Lung (tissue), 12 donors: Measurements from ENCODE around the gene RPL39. TPM values are rescaled to one million over a fixed set of nuclear protein-coding genes. Genes with fewer than 3 reads are reported as not detected.
A peak's percentile ranks its signal among the peaks of the same experiment; 100 is the strongest.
"Not testable (repeated sequence)": the region's sequence is repeated elsewhere in the genome, so short reads cannot be mapped to it uniquely, and the experiment has no call there.

Experiments
- ATAC-seq: fragments of 200-7000 bp; cut with Tn5 transposase; one replicate; pipeline ENCODE4 v1.9.1; 2020; ENCODE audit warnings: moderate number of reproducible peaks; ENCODE audit not compliant: insufficient read depth, low FRiP score
- DNase-seq, 3 donors: peaks; one replicate each; pipeline ENCODE4 v3.0.0-alpha.2; 2013 to 2017
- H3K27ac ChIP-seq, 2 donors: one replicate each; pipeline ENCODE4 v1.5.1; 2013; ENCODE audit warnings: mild to moderate bottlenecking in 2 of 2, moderate library complexity in 2 of 2, control low read depth in 1 of 2, inconsistent platforms in 1 of 2, low read depth in 1 of 2, low read length in 1 of 2
- H3K27me3 ChIP-seq, 3 donors: one replicate each; pipeline ENCODE4 v1.5.1; 2013; ENCODE audit warnings: low read length in 2 of 3; ENCODE audit not compliant: control insufficient read depth in 3 of 3, insufficient read depth in 3 of 3
- H3K36me3 ChIP-seq, 4 donors: one replicate each; pipeline ENCODE4 v1.5.1; 2013; ENCODE audit warnings: low read length in 4 of 4, mild to moderate bottlenecking in 1 of 4, moderate library complexity in 1 of 4; ENCODE audit not compliant: control insufficient read depth in 4 of 4, insufficient read depth in 4 of 4
- H3K4me1 ChIP-seq, 5 donors: one replicate each; pipeline ENCODE4 v1.5.1; 2013; ENCODE audit warnings: low read length in 5 of 5, mild to moderate bottlenecking in 2 of 5, moderate library complexity in 1 of 5; ENCODE audit not compliant: control insufficient read depth in 5 of 5, insufficient read depth in 5 of 5
- H3K4me3 ChIP-seq: one replicate; pipeline ENCODE4 v1.5.1; 2013; ENCODE audit warnings: mild to moderate bottlenecking, control low read depth, moderate library complexity
- H3K9ac ChIP-seq, 2 donors: one replicate each; pipeline ENCODE4 v1.5.1; 2013; ENCODE audit warnings: low read length in 2 of 2, control low read depth in 1 of 2; ENCODE audit not compliant: insufficient read depth in 1 of 2
- H3K9me3 ChIP-seq, 4 donors: one replicate each; pipeline ENCODE4 v1.5.1; 2013; ENCODE audit warnings: low read length in 3 of 4, mild to moderate bottlenecking in 1 of 4, moderate library complexity in 1 of 4; ENCODE audit not compliant: control insufficient read depth in 4 of 4, insufficient read depth in 3 of 4
- WGBS, 2 donors: extraction: QIAGEN DNeasy Blood & Tissue Kit; methylation state at CpG; one replicate each; pipeline ENCODE4 v1.1.7; 2013; 5-methylcytosine and 5-hydroxymethylcytosine counted together
- polyA plus RNA-seq, 2 donors: library from polyadenylated mRNA; stranded (reverse); fragments of 200-250 nt; gene quantifications; one replicate each; pipeline ENCODE4 v1.2.1, GENCODE V29; 2013
- total RNA-seq, 2 donors: library from RNA; depleted of rRNA in 1 of 2; stranded (reverse); fragments of >200 nt in 1 of 2; gene quantifications; one replicate each; pipeline ENCODE4 v1.2.1, GENCODE V29; 2014 to 2021
- TF ChIP-seq, protein P1 (sequence below): IDR thresholded peaks from 2 replicates; pipeline ENCODE4 v1.5.1; 2012; ENCODE audit warnings: mild to moderate bottlenecking; ENCODE audit errors: control extremely low read depth, extremely low read depth
- donor health status: control.
- donor health status: control.
- donor health status: Bipolar disorder and iron deficiency.
- donor health status: healthy.
- donor health status: DM: yes; HTN: yes; CAD: no.

The RPL39 gene
- total and polyA plus RNA-seq, 4 donors, result 662 to 10,699 (median 2,714) TPM

DNA sequence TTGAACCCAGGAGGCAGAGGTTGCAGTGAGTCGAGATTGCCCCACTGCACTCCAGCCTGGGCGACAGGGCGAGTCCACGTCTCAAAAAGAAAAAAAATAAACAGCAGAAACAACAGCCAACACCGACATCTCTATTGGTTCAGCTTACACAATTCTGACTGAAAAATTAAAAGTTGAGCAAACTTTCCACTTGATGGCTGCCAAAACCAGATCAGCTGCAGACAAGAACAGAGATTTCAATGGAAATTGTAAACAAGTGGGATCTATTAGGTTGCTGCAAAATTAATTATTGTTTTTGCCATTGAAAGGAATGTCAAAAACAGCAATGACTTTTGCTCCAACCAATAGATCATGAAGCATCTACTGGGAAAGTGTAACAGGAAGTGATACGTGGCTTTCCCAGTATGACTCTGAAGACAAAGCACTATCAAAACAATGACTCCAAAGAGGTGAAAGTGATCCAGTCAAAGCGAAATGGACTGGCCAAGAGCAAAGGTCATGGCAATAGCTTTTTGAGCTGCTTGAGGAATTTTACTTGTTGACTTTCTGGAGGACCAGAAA is 35.0 kb upstream of the RPL39 start:
- peak in 2 of 3 donors; percentile 37 to 54 for DNase-seq
- Histone ChIP-seq H3K4me3 (no peak overlapping the region), H3K27ac (no peak overlapping the region), H3K9me3 (peaks cover 0 to 1% (median 0%) of the 10 kb centered on the region in 4 donors), H3K4me1 (no peaks in the 10 kb centered on the region), H3K36me3 (peaks cover 0 to 3% (median 0%) of the 10 kb centered on the region in 4 donors), H3K9ac (no peak overlapping the region), H3K27me3 (no peaks in the 10 kb centered on the region)
- ATAC-seq, result no peak
- 55 to 63% methylated on average over 7 of the region's 7 CpGs for WGBS, 2 donors
- TF ChIP-seq, protein P1, sequence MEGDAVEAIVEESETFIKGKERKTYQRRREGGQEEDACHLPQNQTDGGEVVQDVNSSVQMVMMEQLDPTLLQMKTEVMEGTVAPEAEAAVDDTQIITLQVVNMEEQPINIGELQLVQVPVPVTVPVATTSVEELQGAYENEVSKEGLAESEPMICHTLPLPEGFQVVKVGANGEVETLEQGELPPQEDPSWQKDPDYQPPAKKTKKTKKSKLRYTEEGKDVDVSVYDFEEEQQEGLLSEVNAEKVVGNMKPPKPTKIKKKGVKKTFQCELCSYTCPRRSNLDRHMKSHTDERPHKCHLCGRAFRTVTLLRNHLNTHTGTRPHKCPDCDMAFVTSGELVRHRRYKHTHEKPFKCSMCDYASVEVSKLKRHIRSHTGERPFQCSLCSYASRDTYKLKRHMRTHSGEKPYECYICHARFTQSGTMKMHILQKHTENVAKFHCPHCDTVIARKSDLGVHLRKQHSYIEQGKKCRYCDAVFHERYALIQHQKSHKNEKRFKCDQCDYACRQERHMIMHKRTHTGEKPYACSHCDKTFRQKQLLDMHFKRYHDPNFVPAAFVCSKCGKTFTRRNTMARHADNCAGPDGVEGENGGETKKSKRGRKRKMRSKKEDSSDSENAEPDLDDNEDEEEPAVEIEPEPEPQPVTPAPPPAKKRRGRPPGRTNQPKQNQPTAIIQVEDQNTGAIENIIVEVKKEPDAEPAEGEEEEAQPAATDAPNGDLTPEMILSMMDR, result no peak

DNA sequence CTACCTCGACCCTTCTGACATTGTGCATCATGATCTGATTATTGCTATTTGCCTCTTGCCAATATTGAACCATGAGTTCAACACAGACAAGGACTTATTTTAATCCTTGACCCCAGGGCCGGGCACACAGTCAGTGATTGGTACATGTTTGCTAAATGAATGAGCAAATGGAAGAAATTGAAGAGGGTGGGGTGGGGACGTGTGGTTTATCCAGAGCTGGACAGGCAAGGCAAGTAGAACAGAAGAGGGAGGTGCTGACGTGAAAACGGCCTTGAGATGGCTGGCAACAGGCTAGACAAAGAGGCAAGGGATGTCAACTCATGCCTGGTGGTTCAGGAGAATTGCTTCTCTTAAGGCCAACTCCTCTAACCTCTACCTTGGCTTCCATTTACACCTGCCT is 32.8 kb upstream of the RPL39 start:
- WGBS, 2 donors, result 60% methylated on average over 2 of the region's 5 CpGs; no CpG with 5 or more reads in 1 of the 2 donors
- H3K36me3 ChIP-seq, DNase-seq, H3K9me3 ChIP-seq, H3K4me1 ChIP-seq, H3K4me3 ChIP-seq, H3K9ac ChIP-seq, H3K27me3 ChIP-seq, ATAC-seq, H3K27ac ChIP-seq: not testable (repeated sequence)

DNA sequence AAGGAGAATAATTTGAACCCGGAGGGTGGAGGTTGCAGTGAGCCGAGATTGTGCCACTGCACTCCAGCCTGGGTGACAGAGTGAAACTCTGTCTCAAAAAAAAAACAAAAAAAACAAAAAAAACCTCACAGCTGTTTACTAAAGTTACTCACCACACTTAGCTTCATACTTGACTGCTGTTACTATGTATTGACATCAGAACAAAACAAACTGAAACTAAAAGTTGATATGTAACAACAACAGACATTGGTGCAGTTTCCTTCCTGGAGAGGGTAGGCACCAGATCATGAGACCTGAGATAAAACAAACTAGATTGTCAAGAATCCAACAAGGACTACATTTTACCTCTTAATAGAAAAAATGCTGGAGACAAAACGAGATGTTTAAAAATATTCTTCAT is 30.3 kb upstream of the RPL39 start:
- H3K9me3 ChIP-seq, H3K27ac ChIP-seq, H3K36me3 ChIP-seq, H3K4me3 ChIP-seq, H3K27me3 ChIP-seq, H3K4me1 ChIP-seq, H3K9ac ChIP-seq, ATAC-seq: not testable (repeated sequence)
- WGBS, 2 donors, result 37 to 44% methylated on average over 3 of the region's 3 CpGs
- peak in 2 of 3 donors; percentile 3 to 22 for DNase-seq

DNA sequence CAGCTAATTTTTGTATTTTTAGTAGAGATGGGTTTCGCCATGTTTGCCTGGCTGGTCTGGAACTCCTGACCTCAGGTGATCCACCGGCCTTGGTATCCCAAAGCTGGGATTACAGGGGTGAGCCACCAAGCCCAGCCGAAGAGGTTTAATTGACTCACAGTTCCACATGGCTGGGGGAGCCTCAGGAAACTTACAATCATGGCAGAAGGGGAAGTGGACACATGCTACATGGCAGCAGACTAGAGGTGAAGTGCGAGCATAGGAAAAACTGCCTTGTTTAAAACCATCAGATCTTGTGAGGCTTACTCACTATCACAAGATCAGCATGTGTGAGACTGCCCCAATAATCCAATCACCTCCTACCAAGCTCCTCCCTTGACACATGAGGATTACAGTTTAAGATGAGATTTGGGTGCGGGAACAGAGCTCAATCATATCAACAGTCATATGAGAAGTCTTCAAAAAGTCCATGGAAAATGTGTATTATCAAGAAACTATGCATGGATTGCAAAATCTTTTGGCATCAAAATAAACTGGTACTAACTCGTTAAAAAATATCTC is 25.8 kb upstream of the RPL39 start:
- DNase-seq (peak in 1 of 3 donors; percentile 4), ATAC-seq (no peak)
- Histone ChIP-seq H3K27me3 (no peaks in the 10 kb centered on the region), H3K9ac (no peak overlapping the region), H3K4me3 (no peak overlapping the region), H3K9me3 (no peaks in the 10 kb centered on the region), H3K36me3 (no peaks in the 10 kb centered on the region), H3K27ac (no peak overlapping the region), H3K4me1 (no peaks in the 10 kb centered on the region)
- TF ChIP-seq, protein P1, result no peak
- WGBS, 2 donors, result 82 to 89% methylated on average over 6 of the region's 6 CpGs
